Measurements from ENCODE around the gene MACC1. TPM values are rescaled to one million over a fixed set of nuclear protein-coding genes. Genes with fewer than 3 reads are reported as not detected.

MACC1 gene
- total RNA-seq, 2 experiments from 2014 or later: 0.10 TPM

GRCh38 chr7:20102982-20103381 is 114.2 kb downstream of the MACC1 start:
- Mint-ChIP-seq H3K4me1 (ENCODE audit: low read depth) (no peaks in the 10 kb centered on the region), H3K27ac (no peak overlapping the region), H3K27me3 (no peaks in the 10 kb centered on the region), H3K4me3 (no peak overlapping the region), H3K36me3 (no peaks in the 10 kb centered on the region), H3K9me3 (no peaks in the 10 kb centered on the region)
- intact Hi-C loops (cut with micrococcal nuclease): no loop called here
- POLR2A ChIA-PET: no interaction called here
- CTCF ChIA-PET: no interaction called here
- no peak for DNase-seq

- Mint-ChIP-seq H3K9me3 (peaks cover 13% of the 10 kb centered on the region), H3K36me3 (no peaks in the 10 kb centered on the region), H3K27ac (no peak overlapping the region), H3K27me3 (no peaks in the 10 kb centered on the region), H3K4me3 (no peak overlapping the region), H3K4me1 (ENCODE audit: low read depth) (no peaks in the 10 kb centered on the region)
- DNase-seq: no peak
- ChIA-PET POLR2A (no interaction called here), CTCF (interaction anchor here (1.0 kb wide), 1 partner anchor 19 kb away, joined by 3 read pairs; no protein-coding TSS in a partner anchor)
- intact Hi-C loops (cut with micrococcal nuclease): no loop called here
These were observed 121.3 kb downstream of the MACC1 start for GRCh38 chr7:20095862-20096261.

GRCh38 chr7:20095436-20095835 is 121.7 kb downstream of the MACC1 start:
- ChIA-PET CTCF (interaction anchor here (1.0 kb wide), 1 partner anchor 19 kb away, joined by 3 read pairs; no protein-coding TSS in a partner anchor), POLR2A (no interaction called here)
- no peaks in the 10 kb centered on the region for H3K4me1 Mint-ChIP-seq (ENCODE audit: low read depth)
- H3K9me3 Mint-ChIP-seq: peaks cover 17% of the 10 kb centered on the region
- H3K4me3 Mint-ChIP-seq: no peak overlapping the region
- intact Hi-C loops (cut with micrococcal nuclease): no loop called here
- no peak for DNase-seq
- H3K36me3 Mint-ChIP-seq: no peaks in the 10 kb centered on the region
- no peak overlapping the region for H3K27ac Mint-ChIP-seq
- no peaks in the 10 kb centered on the region for H3K27me3 Mint-ChIP-seq

- Mint-ChIP-seq H3K4me3 (no peak overlapping the region), H3K36me3 (no peaks in the 10 kb centered on the region), H3K27me3 (no peaks in the 10 kb centered on the region), H3K9me3 (peaks cover 14% of the 10 kb centered on the region), H3K27ac (no peak overlapping the region), H3K4me1 (ENCODE audit: low read depth) (no peaks in the 10 kb centered on the region)
- intact Hi-C loops (cut with micrococcal nuclease): no loop called here
- ChIA-PET CTCF (no interaction called here), POLR2A (no interaction called here)
- DNase-seq: no peak
These were observed 127.8 kb downstream of the MACC1 start for GRCh38 chr7:20089431-20089830.

- Mint-ChIP-seq H3K27me3 (no peaks in the 10 kb centered on the region), H3K9me3 (no peaks in the 10 kb centered on the region), H3K27ac (no peak overlapping the region), H3K36me3 (no peaks in the 10 kb centered on the region), H3K4me1 (ENCODE audit: low read depth) (no peaks in the 10 kb centered on the region), H3K4me3 (no peak overlapping the region)
- ChIA-PET CTCF (no interaction called here), POLR2A (no interaction called here)
- intact Hi-C loops (cut with micrococcal nuclease): no loop called here
- no peak for DNase-seq
These were observed 132.1 kb downstream of the MACC1 start for GRCh38 chr7:20085086-20085485.

Other genes starting within 250 kb of the MACC1 start
- gene ITGB8, start 113.5 kb upstream of the MACC1 start, total RNA-seq: not detected

Measured in activated CD4-positive, alpha-beta memory T cell treated with anti-CD3 and anti-CD28 coated beads for 36 hours (primary cell).